GM18873 (cell line): ENCODE data around the gene INSRR.

Experiments
- ATAC-seq: cut with Tn5 transposase; IDR thresholded peaks from one replicate; pipeline ENCODE4 v1.9.1; 2021; ENCODE audit warnings: mild to moderate bottlenecking, moderate library complexity, moderate number of reproducible peaks; ENCODE audit not compliant: unreplicated experiment, low FRiP score

Gene INSRR

DNA sequence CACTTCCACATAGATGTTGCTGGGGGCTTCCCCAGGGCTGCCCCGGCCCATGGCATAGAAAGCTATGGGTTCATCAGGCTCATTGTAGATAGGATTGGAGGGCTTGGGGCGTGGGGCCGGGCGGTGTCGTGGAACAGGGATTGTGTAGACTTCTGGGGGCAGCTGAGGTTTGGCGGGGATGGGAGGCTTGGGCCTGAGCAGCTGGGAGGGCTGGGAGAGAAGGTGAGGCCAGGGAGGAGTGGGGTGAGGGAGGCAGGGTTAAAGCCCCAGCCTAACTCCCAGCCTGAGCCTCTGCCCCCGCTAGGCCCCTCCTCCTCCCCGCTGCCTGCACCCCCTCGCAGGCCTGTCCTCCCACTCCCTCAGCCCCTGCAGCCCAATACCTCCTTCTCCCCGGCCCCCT is 49.6 kb downstream of the INSRR start:
- no peak for ATAC-seq

DNA sequence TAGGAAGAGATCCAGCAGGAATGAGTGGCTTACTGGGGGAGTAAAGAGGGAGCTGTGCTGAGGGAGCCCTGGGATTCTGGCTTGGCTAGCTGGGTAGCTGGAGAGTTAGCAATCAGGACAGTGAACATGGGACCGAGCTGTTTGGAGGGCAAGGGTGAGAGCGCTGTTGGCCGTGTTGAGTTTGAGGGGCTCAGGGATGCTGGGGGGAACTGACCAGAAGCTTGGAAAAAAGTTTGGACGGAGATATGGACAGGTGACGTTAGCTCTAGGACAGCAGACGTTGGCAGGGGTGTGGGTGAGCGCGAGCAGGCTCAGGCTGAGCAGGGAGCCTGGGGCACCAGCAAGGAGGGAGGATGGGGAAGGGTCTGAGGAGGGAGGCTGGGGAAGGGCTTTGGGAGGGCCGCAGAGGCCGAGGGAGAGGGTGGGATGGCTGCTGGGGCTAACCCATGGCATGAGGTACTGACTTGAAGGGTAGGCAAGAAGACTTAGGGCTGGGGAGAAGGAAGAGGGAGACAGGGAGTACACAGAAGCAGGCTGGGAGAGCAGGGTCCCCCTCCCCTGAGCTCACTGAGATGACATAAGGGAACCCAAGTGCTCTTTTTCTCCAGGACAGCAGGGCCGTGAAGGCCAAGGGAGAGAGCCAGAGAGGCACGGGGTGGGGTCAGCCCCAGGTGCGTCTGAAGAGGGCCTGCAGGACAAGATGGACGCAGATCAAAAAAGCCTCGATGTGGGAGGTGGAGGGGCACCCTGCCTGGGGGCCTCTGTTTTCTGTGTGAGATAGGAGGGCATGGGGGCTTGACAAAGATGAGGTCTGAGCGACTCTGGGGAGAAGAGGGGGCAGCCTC is 50.5 kb downstream of the INSRR start:
- no peak for ATAC-seq

DNA sequence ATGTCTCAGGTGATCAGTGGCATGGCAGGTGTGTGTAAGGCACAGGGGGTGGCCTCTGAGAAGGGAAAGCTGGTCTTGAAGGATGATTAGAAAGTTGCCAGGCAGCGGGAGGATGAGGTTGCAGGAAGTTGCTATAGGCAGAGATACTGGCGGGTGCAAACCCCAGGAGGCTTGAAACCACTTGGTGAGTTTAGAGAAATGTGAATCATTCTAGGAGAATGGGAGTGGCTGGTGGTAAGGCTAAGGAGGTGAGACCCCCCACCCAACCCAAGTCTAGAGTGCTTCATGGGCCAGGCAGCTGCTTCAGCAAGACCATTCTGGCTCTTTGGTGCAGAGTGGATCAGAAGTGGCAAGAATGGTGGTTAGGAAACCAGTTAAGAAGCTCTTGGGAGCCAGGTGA is 51.3 kb downstream of the INSRR start:
- ATAC-seq: no peak

DNA sequence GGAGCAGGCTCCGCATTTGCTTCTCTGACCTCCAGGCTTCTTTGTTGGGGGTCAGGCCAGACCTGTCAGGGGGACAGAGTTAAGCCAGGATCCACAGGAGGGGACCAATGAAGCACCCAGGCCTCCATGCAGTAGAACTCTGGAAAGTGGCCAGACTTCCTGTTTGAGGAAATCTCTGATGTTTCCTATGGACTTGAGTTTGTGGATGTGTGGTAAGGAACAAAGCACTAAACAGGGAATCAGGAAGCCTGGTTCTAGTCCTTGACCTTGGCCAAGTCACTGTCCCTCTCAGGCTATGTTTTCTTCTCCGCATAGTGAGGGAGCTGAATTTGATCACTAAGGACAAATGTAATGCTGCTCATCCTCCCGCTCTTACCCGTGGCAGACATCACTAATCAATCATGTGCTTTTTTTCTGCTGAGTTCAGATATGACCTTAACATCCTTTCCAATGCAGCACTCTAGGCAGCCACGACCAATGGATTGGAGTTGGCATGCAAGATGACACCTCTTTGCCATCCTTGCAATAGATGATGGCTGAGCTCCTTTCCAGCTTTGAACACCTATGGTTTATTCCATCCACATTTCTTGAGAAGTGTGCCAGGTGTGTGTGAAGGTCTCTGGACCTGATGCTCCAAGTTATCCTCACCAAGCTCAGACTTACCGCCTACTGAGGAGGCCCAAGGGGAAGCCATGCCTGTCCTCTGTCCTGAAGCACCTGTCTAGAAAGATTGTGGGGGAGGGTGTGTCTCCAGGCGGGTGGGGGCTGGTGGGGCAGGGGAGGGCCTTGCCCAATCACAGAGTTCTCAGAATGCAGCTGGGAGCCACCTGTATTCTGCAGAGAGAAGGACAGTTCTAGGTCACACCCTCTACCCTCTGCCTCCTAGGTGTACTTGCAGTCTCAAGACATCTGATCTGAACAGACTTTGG is 52.1 kb downstream of the INSRR start:
- no peak for ATAC-seq

DNA sequence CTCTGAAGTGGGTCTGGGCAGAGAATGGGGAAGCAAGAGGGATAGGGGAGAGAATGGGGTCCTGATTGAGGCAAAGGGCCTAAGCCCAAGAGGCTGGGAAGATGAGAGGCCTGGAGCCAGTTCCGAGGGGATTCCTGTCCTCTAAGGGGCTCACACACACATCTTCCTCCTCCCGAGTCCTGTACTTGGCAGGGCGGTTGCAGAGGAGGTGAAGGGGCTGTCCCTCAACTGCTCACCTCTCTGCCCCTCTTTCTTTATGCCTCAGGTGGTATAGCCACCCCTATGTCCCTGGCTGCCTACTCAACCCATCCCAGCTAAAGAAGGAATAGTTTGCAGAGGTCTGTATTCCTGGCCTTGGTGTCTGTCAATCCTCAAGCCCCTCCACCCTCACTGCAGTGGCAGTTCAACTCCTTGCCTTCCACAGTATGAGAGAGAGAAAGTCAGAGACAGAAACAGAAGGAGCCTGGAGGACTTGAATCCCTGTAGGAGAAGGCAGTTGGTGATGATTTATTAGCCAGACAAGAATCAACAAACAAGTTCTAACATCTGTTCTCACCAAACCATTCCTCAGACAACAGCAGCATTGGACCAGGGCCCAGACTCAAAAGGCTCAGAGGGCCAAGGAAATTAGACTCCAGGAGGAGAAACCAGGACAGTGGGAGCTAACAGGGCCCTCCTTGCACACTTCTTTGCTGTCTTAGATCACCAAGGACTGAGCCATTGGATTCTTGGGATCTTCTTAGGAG is 53.0 kb downstream of the INSRR start:
- ATAC-seq: no peak

DNA sequence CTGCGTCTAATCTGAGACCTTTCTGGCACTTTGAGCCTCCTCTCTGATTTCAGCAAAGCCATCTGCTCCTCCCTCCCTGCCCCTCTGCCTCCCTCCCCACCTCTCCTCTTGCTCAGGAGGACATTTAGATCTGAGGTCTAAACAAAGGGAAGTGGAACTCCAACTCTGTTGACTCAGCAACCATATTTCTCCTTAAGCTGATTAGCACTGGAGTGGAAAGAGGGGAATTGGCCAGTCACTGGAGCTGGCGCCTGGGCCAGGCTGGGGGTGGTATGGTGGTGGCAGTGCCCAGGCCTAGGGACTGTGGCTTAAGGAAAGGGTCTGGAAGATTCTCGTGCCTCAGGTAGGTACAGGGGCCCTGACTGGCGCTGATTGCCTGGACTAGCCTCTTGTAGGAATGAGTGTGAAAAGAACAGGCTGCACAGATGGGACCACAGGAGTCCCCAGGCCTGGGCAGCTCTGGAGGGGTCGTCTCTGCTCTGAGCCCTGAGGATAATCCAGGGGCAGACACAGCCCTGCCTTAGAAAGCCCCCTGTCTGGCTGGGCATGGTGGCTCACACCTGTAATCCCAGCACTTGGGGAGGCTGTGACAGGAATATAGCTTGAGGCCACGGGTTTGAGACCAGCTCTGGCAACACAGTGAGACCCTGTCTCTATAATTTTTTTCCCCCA is 54.2 kb downstream of the INSRR start:
- ATAC-seq: no peak

DNA sequence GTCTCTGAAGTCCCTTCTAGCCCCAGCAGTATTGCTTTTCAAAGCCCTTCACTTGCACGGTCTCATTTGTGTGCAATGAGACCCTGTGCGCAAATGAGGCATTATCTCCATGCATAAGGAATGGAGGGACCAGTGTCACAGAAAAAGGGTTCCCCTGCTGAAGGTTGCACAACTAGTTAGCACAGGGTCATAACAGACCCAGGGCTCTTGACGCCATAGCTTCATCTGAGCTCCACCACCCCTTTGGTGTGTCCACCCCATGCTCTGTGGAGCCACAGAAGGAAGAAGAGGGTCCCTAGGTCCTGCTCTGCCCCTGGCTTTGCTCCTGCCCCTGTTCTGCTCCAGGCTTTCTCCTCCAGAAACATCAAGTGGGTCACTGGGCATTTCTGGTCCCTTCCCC is 54.9 kb downstream of the INSRR start:
- no peak for ATAC-seq

DNA sequence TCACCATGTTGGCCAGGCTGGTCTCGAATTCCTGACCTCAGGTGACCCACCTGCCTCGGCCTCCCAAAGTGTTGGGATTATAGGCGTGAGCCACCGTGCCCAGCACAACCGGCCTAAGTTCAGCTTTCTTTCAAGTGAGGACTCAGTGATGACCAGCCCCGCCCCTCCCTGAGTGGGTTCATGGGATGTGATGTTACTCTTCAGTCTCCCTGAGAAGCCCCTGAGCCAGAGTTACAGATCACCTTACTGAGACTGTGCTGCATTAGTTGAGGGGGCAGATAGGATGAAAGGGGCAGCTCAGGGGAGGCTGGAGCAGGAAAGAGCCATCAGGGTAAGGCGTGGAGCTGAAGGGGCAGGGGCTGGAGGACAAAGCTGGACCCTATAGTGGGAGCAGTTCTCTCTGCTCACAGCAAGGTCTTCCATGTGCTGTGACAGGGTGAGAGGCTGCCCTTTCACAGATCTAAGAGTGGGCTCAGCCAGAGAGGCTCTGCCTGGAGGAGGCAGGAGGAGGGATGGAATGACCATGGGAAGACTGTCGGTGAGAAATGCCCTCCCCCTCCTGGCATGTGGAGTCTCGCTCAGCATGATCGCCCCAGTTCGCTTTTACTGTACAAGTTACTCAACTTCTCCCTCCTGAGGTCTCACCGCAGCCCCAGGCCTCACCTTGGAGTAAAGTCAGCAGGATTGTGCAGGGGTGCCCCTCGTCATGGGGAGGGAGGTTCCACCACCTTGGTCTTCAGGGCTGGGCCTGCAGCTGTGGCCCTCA is 55.6 kb downstream of the INSRR start:
- no peak for ATAC-seq

DNA sequence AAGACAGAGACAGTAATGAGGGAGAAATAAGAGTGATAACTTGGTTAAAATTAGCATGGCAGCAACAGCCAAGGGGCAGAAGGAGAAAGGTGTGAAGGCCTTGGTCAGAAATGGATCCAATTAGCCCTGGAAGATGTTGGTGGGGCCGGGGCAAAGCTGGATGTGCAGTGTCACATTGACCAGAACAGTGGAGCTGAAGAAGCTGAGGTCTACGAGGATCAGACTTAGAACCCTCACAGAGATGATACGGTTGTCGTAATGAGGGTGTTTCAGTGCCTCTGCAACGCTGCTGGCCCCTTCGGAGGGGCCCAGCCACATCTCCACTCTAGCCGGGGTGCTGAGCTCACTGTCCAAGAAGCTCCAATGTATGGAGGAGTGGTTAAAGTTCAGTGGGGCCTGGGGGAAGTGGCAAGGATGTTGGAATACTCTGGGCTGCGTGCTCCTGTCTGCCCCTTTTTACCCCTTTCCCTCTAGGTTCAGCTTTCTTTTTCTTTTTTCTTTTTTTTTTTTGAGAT is 56.4 kb downstream of the INSRR start:
- ATAC-seq: no peak

DNA sequence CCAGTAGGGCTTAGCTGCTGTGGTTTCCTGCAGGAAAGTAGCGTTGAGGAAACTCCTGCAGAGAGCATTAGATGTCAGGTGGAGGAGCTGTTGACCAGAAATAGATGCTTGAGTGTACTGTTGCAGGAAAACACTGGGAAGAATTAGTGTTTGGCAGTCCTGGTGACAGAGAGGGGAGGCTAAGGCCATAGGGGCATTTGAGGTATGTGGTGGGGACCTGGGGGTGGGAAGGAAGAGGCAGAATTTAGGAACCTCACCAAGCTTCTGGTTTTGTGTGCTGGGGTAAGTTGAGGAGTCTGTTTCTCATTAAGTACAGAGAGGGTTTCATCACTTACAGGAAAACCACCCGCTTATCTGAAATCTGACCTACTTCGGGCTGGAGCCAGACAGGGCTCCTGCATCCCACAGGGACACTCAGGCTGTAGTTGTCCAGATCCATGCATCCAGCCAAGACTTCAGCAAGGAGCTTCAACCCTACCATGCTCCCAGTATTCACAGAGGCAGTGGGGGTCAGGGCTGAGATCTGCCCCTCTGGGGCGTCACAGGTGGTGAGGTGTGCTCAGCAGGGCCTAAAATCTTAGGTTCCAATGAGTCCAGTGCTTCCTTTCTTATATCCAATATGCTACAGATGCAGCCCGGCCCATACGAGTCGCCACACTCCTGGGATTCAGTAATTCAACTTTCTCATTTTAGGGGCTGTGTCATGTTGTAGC is 57.4 kb downstream of the INSRR start:
- no peak for ATAC-seq

DNA sequence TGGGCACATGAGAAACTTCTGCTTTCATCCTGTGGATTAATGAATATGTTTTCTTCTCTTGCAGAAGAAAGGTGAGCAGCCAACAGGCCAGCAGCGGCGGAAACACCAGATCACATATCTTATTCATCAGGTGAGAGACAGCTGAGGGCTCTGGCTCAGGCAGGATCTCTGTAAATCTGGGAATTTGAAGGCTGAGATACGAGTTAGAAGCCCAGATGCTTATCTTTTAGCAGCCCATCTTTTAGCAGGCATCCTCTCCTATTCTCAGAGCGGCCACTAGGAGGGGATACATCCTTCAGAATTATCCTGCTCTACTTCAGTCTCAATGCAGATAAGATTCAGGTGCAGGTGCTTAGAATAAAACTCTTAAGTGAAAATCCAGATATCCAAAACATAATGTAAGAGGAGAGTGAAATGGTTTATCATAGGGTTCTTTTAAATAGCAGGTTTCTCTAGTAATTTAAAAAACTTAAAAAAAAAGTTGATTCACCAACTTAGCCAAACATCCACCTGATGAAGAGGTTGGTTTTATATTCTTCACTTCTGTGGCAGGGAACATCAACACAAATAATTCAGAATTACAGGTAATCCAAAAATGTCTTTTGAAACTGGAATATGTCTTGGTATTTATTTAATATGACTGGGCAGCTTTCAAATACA is 61.6 kb downstream of the INSRR start:
- ATAC-seq: no peak

DNA sequence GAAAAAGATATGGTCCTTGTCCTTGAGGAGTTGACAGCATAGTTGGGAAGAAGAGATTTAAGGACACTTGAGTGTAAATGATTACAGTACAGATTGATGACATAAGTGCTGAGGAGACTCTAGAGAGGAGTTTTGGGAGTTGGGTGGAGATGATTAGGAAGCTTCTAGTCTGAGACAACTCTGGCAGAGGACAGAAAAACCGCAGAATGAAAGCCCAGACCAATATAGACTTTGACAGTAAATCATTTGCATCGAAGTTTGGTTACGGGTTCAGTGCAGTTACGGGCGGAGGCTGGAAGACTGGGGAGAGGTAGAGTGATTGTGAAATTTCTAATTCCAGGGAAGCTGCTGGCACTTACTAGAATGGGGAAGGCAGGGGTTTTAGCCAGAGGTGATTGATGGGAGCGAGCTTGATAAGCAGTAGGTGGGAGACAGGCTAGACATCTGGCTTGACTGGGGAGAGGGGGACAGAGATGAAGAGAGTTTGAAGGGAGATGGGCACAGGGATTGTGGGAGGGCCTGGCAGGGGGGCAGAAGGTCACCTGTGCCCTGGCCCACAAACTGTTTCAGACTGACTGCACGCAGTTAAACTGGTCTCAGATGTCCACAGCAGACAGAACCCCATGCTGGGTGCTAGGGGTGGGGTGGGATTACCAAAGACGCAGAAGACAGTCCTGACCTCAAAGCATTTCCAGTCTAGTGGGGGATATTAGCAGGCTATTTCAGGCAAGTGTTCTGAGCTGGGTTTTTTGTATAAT is 62.4 kb downstream of the INSRR start:
- ATAC-seq: no peak

DNA sequence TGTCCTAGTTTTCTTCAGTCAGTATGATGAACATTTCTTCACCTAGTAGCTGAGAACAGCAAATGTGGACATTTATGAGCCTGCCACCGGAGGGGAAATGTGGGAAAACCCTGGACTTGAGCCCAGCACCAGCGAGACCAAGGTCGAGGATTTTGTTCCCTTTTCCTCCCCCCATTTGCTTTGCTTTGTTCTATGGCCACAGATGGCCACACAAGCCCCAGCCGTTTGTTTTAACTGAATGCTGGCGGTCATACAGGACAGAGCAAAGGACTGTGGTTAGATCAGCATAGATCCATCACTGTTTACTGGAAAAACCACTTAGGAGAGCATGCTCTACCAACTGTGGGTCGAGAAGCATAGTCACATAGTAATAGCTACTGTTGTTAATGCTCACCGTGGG is 63.1 kb downstream of the INSRR start:
- no peak for ATAC-seq

DNA sequence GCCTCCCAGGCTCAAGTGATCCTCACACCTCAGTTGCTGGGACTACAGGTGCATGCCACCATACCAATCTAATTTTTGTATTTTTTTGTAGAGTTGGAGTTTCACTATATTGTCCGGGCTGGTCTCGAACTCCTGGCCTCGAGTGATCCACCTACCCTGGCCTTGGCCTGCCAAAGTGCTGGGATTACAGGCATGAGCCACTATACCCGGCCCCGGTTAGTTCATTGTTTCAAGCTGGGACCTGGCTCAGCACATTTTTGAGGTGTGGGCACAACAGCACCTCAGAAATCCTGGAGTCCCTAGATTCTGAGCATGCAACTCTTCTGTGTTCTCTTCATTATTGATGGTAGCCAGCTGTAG is 63.6 kb downstream of the INSRR start:
- no peak for ATAC-seq

DNA sequence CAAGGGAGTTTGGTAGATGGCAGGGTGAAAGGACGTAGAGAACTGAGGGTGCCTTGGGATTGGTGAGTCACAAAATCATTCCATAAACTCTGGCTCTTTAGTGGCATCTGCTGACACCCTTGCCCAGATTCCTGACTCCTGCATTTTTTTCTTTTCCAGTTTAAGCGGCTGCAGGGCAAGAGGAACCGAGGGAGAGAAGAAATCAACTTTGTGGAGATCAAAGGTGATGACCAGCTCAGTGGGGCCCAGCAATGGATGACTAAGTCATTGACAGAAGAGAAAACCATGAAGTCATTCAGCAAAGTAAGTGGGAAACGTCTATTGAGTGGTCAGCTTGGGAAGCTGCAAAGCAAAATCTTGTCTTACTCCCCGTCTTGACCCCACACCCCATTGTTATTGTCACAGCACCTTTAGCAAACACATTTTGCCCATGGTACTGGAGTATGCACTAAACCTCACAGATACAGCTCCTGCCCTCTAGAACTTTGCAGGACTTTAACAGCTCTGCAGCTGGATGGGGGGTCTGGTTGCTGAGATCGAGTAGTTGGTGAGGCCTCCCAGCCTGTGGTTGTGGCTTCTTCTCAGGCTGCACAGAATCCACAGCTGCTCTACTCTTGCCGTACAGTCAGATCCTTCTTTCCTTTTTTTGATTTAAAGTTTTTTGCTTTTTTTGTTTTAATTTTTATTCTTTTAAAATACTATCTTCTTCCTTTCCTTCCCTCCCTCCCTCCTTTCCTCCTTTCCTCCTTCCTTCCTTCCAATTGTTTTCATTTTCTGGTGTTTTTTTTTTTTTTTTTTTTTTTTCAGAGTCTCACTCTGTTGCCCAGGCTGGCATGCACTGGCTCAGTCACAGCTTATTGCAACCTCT is 64.2 kb downstream of the INSRR start:
- ATAC-seq: no peak
